MCF 10A (cell line): ENCODE measurements around the gene PLXNB3. TPM values are rescaled to one million over a fixed set of nuclear protein-coding genes. Genes with fewer than 3 reads are reported as not detected.

ENCODE experiments used
- BruUV-seq: library from RNA; stranded (reverse); fragments of 400-500 nt; replicated peaks from 2 replicates; lab custom pipeline; 2021; lab: Mats Ljungman, UMichigan
- CTCF ChIA-PET: fragments of 300-600 bp; sonication (Branson Sonifier 250); formaldehyde crosslinking; extraction: SDS; loops from one replicate; lab custom pipeline; 2021; ENCODE audit warnings: antibody characterized with exemption, inconsistent platforms; lab: Yijun Ruan, JAX
- POLR2A ChIA-PET: fragments of 300-600, 350-650 bp; sonication (Branson Sonifier 250); formaldehyde crosslinking; extraction: SDS; loops from one replicate; lab custom pipeline; 2020; ENCODE audit warnings: antibody characterized with exemption, inconsistent platforms; lab: Yijun Ruan, JAX
- DNase-seq: peaks from one replicate; pipeline ENCODE4 v3.0.0-alpha.2; 2018; ENCODE audit not compliant: unreplicated experiment
- H3K27ac Mint-ChIP-seq: one replicate; pipeline ENCODE4 v1.8.0; 2022; ENCODE audit warnings: mild to moderate bottlenecking, low read depth, mixed read lengths; ENCODE audit not compliant: unreplicated experiment
- H3K27me3 Mint-ChIP-seq: one replicate; pipeline ENCODE4 v1.8.0; 2022; ENCODE audit warnings: mixed read lengths; ENCODE audit not compliant: insufficient read depth, unreplicated experiment
- H3K36me3 Mint-ChIP-seq: one replicate; pipeline ENCODE4 v1.8.0; 2022; ENCODE audit warnings: mild to moderate bottlenecking, moderate library complexity, mixed read lengths; ENCODE audit not compliant: insufficient read depth, unreplicated experiment
- H3K4me1 Mint-ChIP-seq: one replicate; pipeline ENCODE4 v1.8.0; 2022; ENCODE audit warnings: mixed read lengths; ENCODE audit not compliant: insufficient read depth, unreplicated experiment
- H3K4me3 Mint-ChIP-seq: one replicate; pipeline ENCODE4 v1.8.0; 2022; ENCODE audit warnings: mild to moderate bottlenecking, moderate library complexity, mixed read lengths; ENCODE audit not compliant: unreplicated experiment
- H3K9me3 Mint-ChIP-seq: one replicate; pipeline ENCODE4 v1.8.0; 2022; ENCODE audit warnings: mixed read lengths; ENCODE audit not compliant: unreplicated experiment
- intact Hi-C: fragments of 100-400 bp; cut with micrococcal nuclease; formaldehyde crosslinking; loops from 2 replicates; pipeline ENCODE4 v1.14.1; 2022
- total RNA-seq: library from RNA; stranded (reverse); gene quantifications from 2 replicates; pipeline ENCODE4 v1.2.3, GENCODE V29; 2022
- TF ChIP-seq, protein P1 (sequence below): fragments of 200-600 bp; IDR thresholded peaks from one replicate; pipeline ENCODE4 v1.8.0; 2022; ENCODE audit warnings: antibody characterized with exemption, mild to moderate bottlenecking; ENCODE audit not compliant: unreplicated experiment

The PLXNB3 gene
- total RNA-seq, 1 experiment from 2014 or later: 7.2 TPM

DNA sequence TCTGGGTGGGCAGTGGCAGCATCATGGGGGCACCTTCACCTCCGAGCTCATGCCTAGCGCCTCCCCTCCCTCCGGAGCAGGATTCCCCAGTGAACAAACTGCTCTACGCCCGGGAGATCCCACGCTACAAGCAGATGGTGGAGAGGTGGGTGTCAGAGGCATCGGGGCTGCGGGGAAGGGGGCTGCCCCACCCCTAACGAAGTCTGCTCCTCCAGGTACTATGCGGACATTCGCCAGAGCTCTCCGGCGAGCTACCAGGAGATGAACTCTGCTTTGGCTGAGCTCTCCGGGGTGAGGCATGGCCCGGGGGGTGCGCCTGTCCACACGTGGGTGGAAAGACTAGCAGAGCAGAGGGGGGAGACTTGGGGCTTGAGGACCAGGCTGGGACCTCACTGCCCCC lies 14.1 kb downstream of the PLXNB3 start:
- intact Hi-C loops: no loop called here
- no peak for DNase-seq
- TF ChIP-seq, protein P1, sequence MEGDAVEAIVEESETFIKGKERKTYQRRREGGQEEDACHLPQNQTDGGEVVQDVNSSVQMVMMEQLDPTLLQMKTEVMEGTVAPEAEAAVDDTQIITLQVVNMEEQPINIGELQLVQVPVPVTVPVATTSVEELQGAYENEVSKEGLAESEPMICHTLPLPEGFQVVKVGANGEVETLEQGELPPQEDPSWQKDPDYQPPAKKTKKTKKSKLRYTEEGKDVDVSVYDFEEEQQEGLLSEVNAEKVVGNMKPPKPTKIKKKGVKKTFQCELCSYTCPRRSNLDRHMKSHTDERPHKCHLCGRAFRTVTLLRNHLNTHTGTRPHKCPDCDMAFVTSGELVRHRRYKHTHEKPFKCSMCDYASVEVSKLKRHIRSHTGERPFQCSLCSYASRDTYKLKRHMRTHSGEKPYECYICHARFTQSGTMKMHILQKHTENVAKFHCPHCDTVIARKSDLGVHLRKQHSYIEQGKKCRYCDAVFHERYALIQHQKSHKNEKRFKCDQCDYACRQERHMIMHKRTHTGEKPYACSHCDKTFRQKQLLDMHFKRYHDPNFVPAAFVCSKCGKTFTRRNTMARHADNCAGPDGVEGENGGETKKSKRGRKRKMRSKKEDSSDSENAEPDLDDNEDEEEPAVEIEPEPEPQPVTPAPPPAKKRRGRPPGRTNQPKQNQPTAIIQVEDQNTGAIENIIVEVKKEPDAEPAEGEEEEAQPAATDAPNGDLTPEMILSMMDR: no peak
- ChIA-PET CTCF (interaction anchor here (0.6 to 1.2 kb wide), 2 partner anchors 15 to 152 kb away, joined by 3 read pairs; no protein-coding TSS in a partner anchor), POLR2A (no interaction called here)
- Mint-ChIP-seq H3K27ac (no peak overlapping the region), H3K4me3 (no peak overlapping the region), H3K4me1 (no peaks in the 10 kb centered on the region), H3K27me3 (no peaks in the 10 kb centered on the region), H3K36me3 (peaks cover 17% of the 10 kb centered on the region), H3K9me3 (no peaks in the 10 kb centered on the region)
- BruUV-seq: no TSS peak

DNA sequence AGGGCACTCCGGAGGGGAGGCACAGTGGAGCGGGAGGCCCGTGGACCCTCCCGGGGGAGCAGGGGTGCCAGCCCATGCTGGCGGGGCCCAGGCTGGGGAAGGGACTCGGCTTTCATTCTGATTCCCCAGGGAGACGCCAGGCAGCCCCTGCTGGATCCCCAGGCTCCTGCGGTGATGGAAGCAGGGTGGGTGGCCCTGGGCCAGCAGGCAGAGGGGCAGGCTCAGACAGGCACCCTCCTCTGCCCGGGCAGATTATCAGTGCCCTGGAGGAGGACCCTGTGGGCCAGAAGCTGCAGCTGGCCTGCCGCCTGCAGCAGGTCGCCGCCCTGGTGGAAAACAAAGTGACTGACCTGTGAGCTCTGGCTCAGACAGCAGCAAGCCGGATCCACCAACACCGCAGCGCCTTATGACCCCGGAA lies 14.6 kb downstream of the PLXNB3 start:
- no peaks in the 10 kb centered on the region for H3K27me3 Mint-ChIP-seq
- CTCF ChIA-PET: interaction anchor here (2.0 kb wide), 1 partner anchor 15 kb away, joined by 7 read pairs; the partner anchor contains the start of gene PLXNB3

DNA sequence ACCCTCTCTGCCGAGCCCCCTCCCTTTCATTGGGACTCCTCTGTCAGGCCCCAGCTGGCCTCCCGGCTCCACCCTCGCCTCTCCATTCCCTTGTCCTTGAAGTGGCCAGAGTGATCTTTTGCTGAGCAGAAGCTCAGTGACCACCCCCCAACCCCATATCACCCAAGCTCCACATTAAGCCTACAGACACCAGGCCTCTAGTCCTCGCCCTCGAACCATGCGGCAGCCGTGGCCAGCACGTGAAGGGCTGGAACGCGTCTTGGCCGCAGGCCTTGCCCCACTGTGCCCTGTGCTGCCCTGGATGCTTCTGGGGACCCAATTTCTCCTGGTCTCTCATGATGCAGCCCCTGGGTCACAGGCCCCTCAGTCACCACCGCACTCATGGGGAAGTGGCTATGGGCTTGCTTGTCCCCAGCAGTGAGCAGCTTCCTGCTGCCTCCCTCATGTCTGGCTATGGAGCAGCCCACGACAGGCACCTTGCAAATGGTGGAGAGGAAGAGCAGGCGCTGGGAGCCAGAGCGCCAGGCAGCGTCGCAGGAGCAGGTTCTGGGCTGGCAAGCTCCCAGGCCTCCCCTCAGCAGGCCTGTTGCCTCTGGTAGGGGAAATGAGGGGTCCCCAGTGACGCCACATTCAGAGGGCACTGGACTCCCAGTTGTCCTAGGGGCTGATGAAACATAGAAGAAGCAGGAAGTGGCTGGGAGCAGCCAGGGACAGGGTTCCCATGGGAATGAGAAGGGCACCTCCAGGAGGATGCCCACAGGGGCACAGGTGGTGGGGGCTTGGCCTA lies 16.0 kb downstream of the PLXNB3 start:
- no peaks in the 10 kb centered on the region for H3K9me3 Mint-ChIP-seq
- TF ChIP-seq, protein P1: no peak
- H3K36me3 Mint-ChIP-seq: peaks cover 17% of the 10 kb centered on the region
- intact Hi-C loops: no loop called here
- no peak for DNase-seq
- no peak overlapping the region for H3K27ac Mint-ChIP-seq
- H3K27me3 Mint-ChIP-seq: no peaks in the 10 kb centered on the region
- ChIA-PET CTCF (interaction anchor here (0.6 to 2.0 kb wide), 2 partner anchors 16 to 60 kb away, joined by 3 to 7 read pairs; partner anchors contain the start of gene PLXNB3), POLR2A (no interaction called here)
- no peaks in the 10 kb centered on the region for H3K4me1 Mint-ChIP-seq
- BruUV-seq: no TSS peak
- H3K4me3 Mint-ChIP-seq: no peak overlapping the region

More for the DNA sequence above, 14.6 kb downstream of the PLXNB3 start:
- BruUV-seq: no TSS peak
- H3K4me1 Mint-ChIP-seq: no peaks in the 10 kb centered on the region
- TF ChIP-seq, protein P1: no peak
- H3K27ac Mint-ChIP-seq: no peak overlapping the region
- no peaks in the 10 kb centered on the region for H3K9me3 Mint-ChIP-seq
- no peak for DNase-seq
- peaks cover 17% of the 10 kb centered on the region for H3K36me3 Mint-ChIP-seq
- H3K4me3 Mint-ChIP-seq: no peak overlapping the region
- intact Hi-C loops: no loop called here
- POLR2A ChIA-PET: no interaction called here

DNA sequence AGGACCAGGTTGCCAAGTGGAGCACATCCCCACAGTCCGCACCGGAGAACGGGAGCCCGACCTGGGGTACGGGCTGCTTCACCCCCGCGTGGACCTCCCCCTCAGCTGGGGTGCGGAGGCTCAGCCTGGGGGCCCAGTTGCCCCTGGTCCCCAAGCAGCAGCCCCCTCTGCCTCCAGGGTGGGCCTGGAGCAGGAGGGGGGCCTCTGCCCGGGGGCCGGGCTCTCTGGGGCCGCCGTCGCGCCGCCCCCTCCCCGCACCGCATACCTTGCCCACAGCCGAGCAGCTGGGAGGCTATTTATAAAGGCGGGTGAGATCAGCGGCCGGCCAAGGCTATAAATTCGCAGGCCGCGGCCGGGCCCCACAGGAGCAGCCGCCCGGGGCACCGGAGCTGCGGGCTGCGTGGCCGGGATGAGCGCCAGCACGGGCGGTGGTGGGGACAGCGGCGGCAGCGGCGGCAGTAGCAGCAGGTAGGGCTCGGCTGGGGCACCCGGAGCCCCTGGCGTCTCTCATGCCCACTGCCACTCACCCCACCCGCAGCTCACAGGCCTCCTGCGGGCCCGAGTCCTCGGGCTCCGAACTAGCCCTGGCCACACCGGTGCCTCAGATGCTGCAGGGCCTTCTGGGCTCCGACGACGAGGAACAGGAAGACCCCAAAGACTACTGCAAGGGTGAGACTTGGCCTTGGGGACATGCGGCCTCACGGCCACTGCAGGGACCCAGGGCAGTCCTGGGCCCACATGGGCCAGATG lies 16.8 kb downstream of the PLXNB3 start, which contains the start of gene SRPK3:
Gene SRPK3, plus strand, starts transcription at position 364 of the 750 bp plus-strand sequence. Its CDS starts 46 bp downstream, at position 410.
- no peaks in the 10 kb centered on the region for H3K27me3 Mint-ChIP-seq
- H3K36me3 Mint-ChIP-seq: peaks cover 20% of the 10 kb centered on the region
- ChIA-PET CTCF (interaction anchor here (2.0 kb wide), 1 partner anchor 17 kb away, joined by 7 read pairs; the partner anchor contains the start of gene PLXNB3), POLR2A (no interaction called here)
- intact Hi-C loops: no loop called here
- BruUV-seq: no TSS peak
- H3K4me1 Mint-ChIP-seq: no peaks in the 10 kb centered on the region
- H3K27ac Mint-ChIP-seq: no peak within 1 kb of the TSS
- no peaks in the 10 kb centered on the region for H3K9me3 Mint-ChIP-seq
- H3K4me3 Mint-ChIP-seq: no peak within 1 kb of the TSS
- TF ChIP-seq, protein P1: no peak
- no peak for DNase-seq
